ENCODE results near the gene MOSPD2.

DNA sequence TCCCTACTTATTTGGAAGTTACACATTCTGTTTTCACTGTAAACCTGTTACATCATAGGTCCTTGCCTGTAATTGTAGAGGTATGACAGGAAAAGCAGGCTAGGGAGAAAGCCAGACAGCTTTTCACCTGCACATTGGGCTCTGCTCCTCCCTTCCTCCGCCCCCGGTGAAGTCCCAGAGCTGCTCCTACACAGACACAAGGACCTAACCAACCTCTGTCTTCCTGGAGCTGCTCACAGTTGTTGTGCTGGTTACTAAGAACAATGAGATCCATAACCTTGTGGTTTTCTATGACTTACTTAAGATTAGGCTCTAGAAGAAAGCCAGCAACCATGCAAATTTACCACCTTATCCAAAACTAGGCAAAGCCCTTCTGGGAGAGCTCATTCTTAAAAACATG is 40.0 kb downstream of the MOSPD2 start:
- no peak for TF ChIP-seq POLR2A (IDR thresholded peaks at IDR 0.05; ENCODE audit: low read length)
- TF ChIP-seq GATA1 (IDR thresholded peaks at IDR 0.05; ENCODE audit: low read depth, low read length), result no peak

Measured in erythroblast (primary cell).